Stimulated activated naive CD8-positive, alpha-beta T cell treated with anti-CD3 and anti-CD28 coated beads, Interleukin-15, Interleukin-2, amounts not matched to agents 100 U/mL and 50 U/mL, for 24 hours (primary cell): ENCODE data around the gene COL9A3.
"Not testable (repeated sequence)": the region's sequence is repeated elsewhere in the genome, so short reads cannot be mapped to it uniquely, and the experiment has no call there.

Experiments
- ATAC-seq: fragments of 150-1000 bp; cut with Tn5 transposase; one replicate; pipeline ENCODE4 v1.10.0; 2021
- DNase-seq: peaks from one replicate; pipeline ENCODE4 v3.0.0; 2021

COL9A3 gene

DNA sequence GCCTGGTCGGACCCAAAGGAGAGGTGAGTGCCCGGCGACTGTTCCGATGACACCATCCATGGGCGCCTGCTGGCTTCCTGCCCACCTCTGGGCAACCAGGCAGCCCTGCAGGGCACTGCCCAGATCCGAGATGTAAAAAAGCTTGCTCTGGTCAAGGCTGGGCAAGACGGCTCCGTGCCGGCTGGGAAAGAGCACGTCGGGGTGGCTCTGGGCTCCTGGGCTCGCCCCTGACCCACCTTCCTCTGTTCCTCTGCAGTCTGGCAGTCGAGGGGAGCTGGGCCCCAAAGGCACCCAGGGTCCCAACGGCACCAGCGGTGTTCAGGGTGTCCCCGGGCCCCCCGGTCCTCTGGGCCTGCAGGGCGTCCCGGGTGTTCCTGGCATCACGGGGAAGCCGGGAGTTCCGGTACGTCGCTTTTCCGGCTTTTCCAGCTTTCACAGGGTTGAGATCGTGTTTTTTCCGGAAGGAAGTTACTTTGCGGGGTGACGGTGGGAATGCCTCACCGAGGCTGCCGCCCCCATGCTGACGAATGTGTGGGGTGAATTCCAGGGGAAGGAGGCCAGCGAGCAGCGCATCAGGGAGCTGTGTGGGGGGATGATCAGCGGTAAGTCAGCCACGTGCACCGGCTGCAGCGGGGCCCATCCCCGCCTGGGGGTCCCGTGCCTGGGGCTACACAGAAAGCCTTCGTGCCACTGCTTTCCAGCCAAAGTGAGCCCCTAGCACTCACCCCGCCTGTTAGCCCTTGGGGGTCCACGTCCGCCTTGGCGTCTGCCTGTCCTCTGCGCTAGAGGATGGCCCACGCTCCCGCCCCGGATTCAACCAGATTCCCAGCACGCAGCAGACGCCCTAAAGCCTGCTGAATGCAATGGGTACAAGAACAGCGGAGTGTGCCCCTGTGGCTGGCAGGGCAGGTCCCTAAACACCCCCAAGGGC, 19.3 kb downstream of the COL9A3 start:
- ATAC-seq, result no peak
- DNase-seq, result no peak

DNA sequence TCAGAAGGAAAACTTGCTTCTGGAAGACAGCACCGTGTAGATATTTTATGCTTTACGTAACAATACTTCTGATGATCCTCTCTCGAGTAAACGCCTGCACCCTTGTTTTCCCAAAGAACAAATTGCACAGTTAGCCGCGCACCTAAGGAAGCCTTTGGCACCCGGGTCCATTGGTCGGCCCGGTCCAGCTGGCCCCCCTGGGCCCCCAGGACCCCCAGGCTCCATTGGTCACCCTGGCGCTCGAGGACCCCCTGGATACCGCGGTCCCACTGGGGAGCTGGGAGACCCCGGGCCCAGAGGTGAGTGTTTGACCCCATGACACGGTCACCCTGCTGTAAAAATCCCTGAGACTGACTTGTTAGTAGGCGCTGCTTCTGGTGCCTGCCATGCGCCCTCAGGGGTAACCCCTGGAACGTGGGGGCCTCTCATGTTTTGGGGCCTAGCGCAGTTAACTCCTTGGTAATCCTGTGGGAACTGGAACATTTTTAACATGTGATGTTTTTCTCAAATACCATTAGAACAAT, 20.2 kb downstream of the COL9A3 start:
- ATAC-seq, result no peak
- DNase-seq, result no peak

- DNase-seq (no peak), ATAC-seq (no peak)
Measured at GRCh38 chr20:62837790-62838127, 20.9 kb downstream of the COL9A3 start.

DNA sequence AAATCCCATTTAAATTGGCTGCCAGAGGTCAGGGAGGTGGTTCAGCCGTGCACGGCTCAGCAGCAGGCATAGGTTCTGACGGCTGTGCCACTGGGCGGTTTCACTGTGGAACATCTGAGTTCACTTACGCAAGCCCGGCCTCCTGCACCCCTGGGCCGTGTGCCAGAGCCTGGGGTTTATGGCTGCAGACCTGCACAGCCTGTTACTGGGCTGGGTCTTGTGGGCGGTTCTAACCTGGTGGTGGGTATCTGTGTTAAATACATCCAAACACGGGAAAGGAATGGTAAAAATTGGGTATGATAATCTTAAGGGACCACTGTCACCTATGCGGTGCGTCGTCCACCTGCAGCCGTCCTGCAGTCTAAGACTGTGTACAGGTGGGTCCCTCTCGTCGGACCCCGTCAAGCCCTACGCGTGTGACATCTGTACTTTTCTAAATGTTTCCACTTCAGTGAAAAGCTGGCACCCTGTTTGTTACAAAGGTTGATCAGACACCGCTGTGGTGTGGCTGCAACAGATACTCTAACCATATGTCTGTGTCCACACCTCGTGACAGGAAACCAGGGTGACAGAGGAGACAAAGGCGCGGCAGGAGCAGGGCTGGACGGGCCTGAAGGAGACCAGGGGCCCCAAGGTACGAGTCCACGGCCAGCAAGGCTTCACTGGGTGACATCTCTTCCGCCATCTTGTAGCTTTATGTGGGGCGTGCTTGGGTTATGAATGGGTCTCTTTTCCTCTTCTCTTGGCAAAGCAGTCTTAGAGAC, 21.5 kb downstream of the COL9A3 start:
- ATAC-seq (no peak), DNase-seq (no peak)

DNA sequence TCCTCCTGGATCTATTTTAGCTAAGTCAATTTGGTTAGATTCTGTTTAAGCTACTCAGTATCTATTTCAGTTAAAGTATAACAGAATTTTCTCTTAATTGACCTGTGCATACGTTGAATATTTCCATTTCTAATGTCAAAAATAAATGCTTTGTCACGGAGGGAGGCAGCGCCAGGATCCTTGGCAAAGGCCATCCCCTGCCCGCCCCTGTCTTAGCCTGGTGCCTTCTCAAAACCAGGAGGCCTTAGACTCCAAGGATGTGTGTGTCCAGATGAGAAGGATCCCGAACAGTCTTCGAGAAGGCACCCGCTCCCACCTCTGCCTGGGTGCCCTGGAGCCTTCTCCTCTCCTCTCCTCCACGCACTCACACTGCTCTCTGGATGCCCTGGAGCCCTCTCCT, 22.4 kb downstream of the COL9A3 start:
- no peak for ATAC-seq
- DNase-seq, result no peak

- ATAC-seq (no peak), DNase-seq (no peak)
Measured at GRCh38 chr20:62839816-62840215, 23.0 kb downstream of the COL9A3 start.

DNA sequence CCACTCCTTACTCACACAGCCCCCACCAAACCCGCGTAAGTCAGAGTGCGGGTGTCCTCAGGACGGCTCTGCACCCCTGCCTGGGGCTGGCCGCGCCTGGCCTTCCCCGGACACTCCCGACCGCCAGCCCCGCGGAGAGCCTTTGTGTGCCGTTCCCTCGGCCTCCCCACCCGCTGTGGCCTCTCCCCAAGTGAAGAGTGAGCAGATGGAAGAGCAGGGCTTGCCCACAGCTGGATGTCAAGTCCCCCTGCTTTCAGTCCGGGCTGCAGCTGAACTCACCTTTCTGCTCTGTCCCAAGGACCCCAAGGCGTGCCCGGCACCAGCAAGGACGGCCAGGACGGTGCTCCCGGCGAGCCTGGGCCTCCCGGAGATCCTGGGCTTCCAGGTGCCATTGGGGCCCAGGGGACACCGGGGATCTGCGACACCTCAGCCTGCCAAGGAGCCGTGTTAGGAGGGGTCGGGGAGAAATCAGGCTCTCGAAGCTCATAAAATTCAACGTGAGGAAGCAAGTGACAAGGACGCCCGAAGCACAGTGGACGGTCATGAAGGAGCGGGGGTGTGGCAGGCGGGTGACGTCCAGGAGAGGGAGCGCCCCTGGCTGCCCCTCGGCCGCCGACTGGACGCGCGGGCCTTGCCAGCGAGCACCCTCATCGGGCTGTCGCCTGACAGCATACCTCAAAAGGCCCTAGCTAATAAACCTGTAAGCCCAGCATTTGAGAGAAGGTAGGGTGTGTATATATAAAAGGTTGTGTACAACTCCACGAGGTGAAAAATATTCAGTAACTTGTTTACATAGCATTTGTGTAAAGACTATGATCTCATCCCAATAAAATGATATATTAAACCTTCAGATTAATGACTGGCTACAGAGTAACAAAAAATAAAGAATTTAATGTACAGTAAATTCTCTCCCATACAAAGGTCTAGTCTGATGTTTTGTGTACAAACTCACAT, 23.7 kb downstream of the COL9A3 start:
- ATAC-seq, result no peak
- no peak for DNase-seq

GRCh38 chr20:62841705-62842212, 24.9 kb downstream of the COL9A3 start:
- ATAC-seq, result no peak
- DNase-seq, result no peak

GRCh38 chr20:62843656-62844055, 26.8 kb downstream of the COL9A3 start:
- ATAC-seq (no peak), DNase-seq (no peak)

DNA sequence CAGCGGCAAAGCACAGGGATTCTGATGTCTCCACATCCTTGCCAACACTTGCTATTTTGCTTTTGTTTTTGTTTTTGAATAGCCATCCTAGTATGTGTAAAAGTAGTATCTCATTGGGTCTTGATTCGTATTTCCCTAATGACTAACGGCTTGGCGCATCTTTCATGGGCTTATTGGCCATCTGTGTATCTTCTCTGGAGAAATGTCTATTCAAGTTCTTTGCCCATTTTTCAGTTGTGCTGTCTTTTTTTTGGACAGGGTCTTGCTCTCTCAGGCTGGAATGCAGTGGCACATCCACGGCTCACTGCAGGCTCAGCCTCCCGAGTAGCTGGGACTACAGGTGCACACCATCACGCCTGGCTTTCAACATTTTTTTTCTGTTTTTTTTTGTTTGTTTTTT, 27.3 kb downstream of the COL9A3 start:
- no peak for ATAC-seq

GRCh38 chr20:62845416-62846160, 28.7 kb downstream of the COL9A3 start:
- no peak for DNase-seq
- ATAC-seq, result no peak

More for the DNA sequence above, 27.3 kb downstream of the COL9A3 start:
- no peak for DNase-seq

- no peak for ATAC-seq
- no peak for DNase-seq
Measured at GRCh38 chr20:62846166-62846890, 29.5 kb downstream of the COL9A3 start.

- ATAC-seq, DNase-seq: not testable (repeated sequence)
Measured at GRCh38 chr20:62848917-62849316, 32.1 kb downstream of the COL9A3 start.

GRCh38 chr20:62849431-62849830, 32.6 kb downstream of the COL9A3 start:
- DNase-seq (no peak), ATAC-seq (no peak)

GRCh38 chr20:62850333-62850974, 33.6 kb downstream of the COL9A3 start:
- no peak for ATAC-seq

DNA sequence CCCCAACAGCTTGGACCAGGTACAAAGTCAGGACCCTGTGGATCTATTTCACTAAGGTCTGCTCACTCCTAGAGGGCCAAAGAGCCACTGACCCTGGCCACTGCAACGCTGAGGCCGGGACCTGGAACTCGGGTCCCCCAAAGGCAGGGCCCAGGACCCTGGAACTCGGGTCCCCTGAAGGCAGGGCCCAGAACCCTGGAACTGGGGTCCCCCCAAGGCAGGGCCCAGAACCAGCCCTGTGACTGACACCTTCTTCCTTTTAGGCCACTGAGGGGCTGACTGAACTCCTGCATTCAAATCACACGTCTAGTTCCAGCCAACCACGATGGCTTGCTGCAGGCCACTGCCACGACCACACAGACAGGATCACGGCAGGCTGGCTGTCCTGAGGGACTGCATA, 35.3 kb downstream of the COL9A3 start:
- ATAC-seq (no peak), DNase-seq (no peak)

More at GRCh38 chr20:62850333-62850974, 33.6 kb downstream of the COL9A3 start:
- no peak for DNase-seq

GRCh38 chr20:62852841-62853240, 36.0 kb downstream of the COL9A3 start:
- DNase-seq (no peak), ATAC-seq (no peak)

- DNase-seq, ATAC-seq: not testable (repeated sequence)
Measured at GRCh38 chr20:62853304-62853703, 36.5 kb downstream of the COL9A3 start.

DNA sequence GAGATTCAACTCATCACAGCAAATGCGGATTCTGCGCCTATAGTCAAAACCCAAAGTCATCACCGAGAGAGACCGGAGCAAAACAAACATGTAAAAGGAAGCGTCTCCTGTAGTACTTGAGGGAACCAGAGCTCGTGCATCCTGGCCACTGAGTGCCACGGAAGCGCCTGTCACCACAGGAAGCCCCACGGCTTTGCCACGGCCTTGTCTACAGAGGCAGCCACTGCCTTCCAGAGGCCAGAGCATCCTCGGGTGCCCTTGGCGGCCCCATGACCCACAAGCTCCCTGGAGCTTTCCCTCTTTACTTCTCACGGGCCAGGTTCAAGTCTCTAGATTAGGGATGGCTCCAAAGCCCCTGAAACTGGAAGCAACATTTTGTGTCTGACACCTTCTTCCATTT, 37.3 kb downstream of the COL9A3 start:
- no peak for ATAC-seq
- DNase-seq, result no peak

GRCh38 chr20:62855120-62855519, 38.3 kb downstream of the COL9A3 start:
- ATAC-seq (no peak), DNase-seq (no peak)
